Activated T-cell treated with anti-CD3 and anti-CD28 coated beads, Interleukin-2, amount 50 U/mL, for 48 hours (primary cell): Measurements from ENCODE around the gene SGSH.
"Not testable (repeated sequence)": the region's sequence is repeated elsewhere in the genome, so short reads cannot be mapped to it uniquely, and the experiment has no call there.

Source experiments
- DNase-seq, 2 experiments: peaks; one replicate each; pipeline ENCODE4 v3.0.0-alpha.2; 2020

SGSH gene

GRCh38 chr17:80253631-80254395 lies 33.7 kb upstream of the SGSH start:
- no peak for DNase-seq

GRCh38 chr17:80252871-80253270 lies 32.7 kb upstream of the SGSH start:
- DNase-seq: peak; percentile 93 to 94

- DNase-seq: no peak
Observed at GRCh38 chr17:80251966-80252365, 31.8 kb upstream of the SGSH start.

GRCh38 chr17:80248894-80249710 lies 29.0 kb upstream of the SGSH start:
- no peak for DNase-seq

- no peak for DNase-seq
Observed at GRCh38 chr17:80248001-80248893, 28.1 kb upstream of the SGSH start.

GRCh38 chr17:80247561-80247960 lies 27.4 kb upstream of the SGSH start:
- no peak for DNase-seq

GRCh38 chr17:80246726-80247125 lies 26.6 kb upstream of the SGSH start:
- no peak for DNase-seq

GRCh38 chr17:80246266-80246681 lies 26.1 kb upstream of the SGSH start:
- no peak for DNase-seq

GRCh38 chr17:80245566-80246265 lies 25.6 kb upstream of the SGSH start:
- no peak for DNase-seq

- no peak for DNase-seq
Observed at GRCh38 chr17:80244871-80245509, 24.9 kb upstream of the SGSH start.

GRCh38 chr17:80244448-80244847 lies 24.3 kb upstream of the SGSH start:
- not testable (repeated sequence) for DNase-seq

GRCh38 chr17:80243526-80244433 lies 23.6 kb upstream of the SGSH start:
- no peak for DNase-seq

GRCh38 chr17:80242505-80242904 lies 22.4 kb upstream of the SGSH start:
- no peak for DNase-seq

GRCh38 chr17:80237386-80237785 lies 17.3 kb upstream of the SGSH start:
- no peak for DNase-seq

- no peak for DNase-seq
Observed at GRCh38 chr17:80236911-80237310, 16.8 kb upstream of the SGSH start.

GRCh38 chr17:80233202-80233601 lies 13.1 kb upstream of the SGSH start:
- DNase-seq: no peak

GRCh38 chr17:80232438-80232837 lies 12.3 kb upstream of the SGSH start:
- no peak for DNase-seq

GRCh38 chr17:80229011-80229410 lies 8.9 kb upstream of the SGSH start:
- no peak for DNase-seq

GRCh38 chr17:80228477-80228876 lies 8.3 kb upstream of the SGSH start:
- no peak for DNase-seq

- no peak for DNase-seq
Observed at GRCh38 chr17:80227666-80228065, 7.5 kb upstream of the SGSH start.

GRCh38 chr17:80227156-80227555 lies 7.0 kb upstream of the SGSH start:
- no peak for DNase-seq
